ENCODE measurements around the gene DAP.

GRCh38 chr5:10630126-10630525 lies 130.9 kb downstream of the DAP start:
- TF ChIP-seq, protein P1, sequence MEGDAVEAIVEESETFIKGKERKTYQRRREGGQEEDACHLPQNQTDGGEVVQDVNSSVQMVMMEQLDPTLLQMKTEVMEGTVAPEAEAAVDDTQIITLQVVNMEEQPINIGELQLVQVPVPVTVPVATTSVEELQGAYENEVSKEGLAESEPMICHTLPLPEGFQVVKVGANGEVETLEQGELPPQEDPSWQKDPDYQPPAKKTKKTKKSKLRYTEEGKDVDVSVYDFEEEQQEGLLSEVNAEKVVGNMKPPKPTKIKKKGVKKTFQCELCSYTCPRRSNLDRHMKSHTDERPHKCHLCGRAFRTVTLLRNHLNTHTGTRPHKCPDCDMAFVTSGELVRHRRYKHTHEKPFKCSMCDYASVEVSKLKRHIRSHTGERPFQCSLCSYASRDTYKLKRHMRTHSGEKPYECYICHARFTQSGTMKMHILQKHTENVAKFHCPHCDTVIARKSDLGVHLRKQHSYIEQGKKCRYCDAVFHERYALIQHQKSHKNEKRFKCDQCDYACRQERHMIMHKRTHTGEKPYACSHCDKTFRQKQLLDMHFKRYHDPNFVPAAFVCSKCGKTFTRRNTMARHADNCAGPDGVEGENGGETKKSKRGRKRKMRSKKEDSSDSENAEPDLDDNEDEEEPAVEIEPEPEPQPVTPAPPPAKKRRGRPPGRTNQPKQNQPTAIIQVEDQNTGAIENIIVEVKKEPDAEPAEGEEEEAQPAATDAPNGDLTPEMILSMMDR (IDR thresholded peaks at IDR 0.05; ENCODE audit: insufficient read depth, low read length, poor library complexity, severe bottlenecking) = no peak
- no peak for TF ChIP-seq EZH2phosphoT487 (conservative IDR thresholded peaks at IDR 0.05; ENCODE audit: low read length)

Measured in SU-DHL-6 (cell line).